HepG2 (cell line): ENCODE results near the gene INTS1. TPM values are rescaled to one million over a fixed set of nuclear protein-coding genes. Genes with fewer than 3 reads are reported as not detected.

ENCODE experiments used
- CCDC6 ChIP-seq: sonication (generic); formaldehyde crosslinking; IDR thresholded peaks from 2 replicates; pipeline ENCODE4 v1.8.1; 2022; ENCODE audit warnings: mild to moderate bottlenecking, missing genetic modification reagents, moderate library complexity
- GABPA ChIP-seq, 2 experiments: IDR thresholded peaks; 2 replicates each; pipeline ENCODE4 v1.6.1; 2011 to 2016; ENCODE audit warnings: low read depth in 2 of 2, low read length in 1 of 2, missing biosample characterization in 1 of 2, missing genetic modification characterization in 1 of 2
- MZF1 ChIP-seq: sonication (generic); formaldehyde crosslinking; IDR thresholded peaks from 2 replicates; pipeline ENCODE4 v1.8.1; 2023; ENCODE audit warnings: mild to moderate bottlenecking, missing genetic modification reagents, borderline replicate concordance
- PAF1 ChIP-seq: IDR thresholded peaks from 2 replicates; pipeline ENCODE4 v1.6.1; 2016; ENCODE audit warnings: missing genetic modification reagents, missing compliant biosample characterization
- RFX5 ChIP-seq: IDR thresholded peaks from 2 replicates; pipeline ENCODE4 v1.6.1; 2011; ENCODE audit warnings: low read depth, low read length, improper control_type of control experiment
- RFXANK ChIP-seq: IDR thresholded peaks from 2 replicates; pipeline ENCODE4 v1.6.1; 2016
- SAP130 ChIP-seq: IDR thresholded peaks from 2 replicates; pipeline ENCODE4 v1.6.1; 2016; ENCODE audit warnings: low read depth
- U2AF1 ChIP-seq: fragments of 200-400 bp; formaldehyde crosslinking; optimal IDR thresholded peaks from 2 replicates; pipeline ENCODE3; 2017; ENCODE audit warnings: mild to moderate bottlenecking, low read depth, low read length
- ZNF234 ChIP-seq: sonication (generic); formaldehyde crosslinking; conservative IDR thresholded peaks from 2 replicates; pipeline ENCODE4 v1.5.1; 2020; ENCODE audit warnings: mild to moderate bottlenecking, missing genetic modification reagents
- ZNF724P ChIP-seq: sonication (generic); formaldehyde crosslinking; IDR thresholded peaks from 2 replicates; pipeline ENCODE4 v1.8.0; 2022; ENCODE audit warnings: missing genetic modification reagents, borderline replicate concordance
- polyA plus RNA-seq, 8 experiments: library from polyadenylated mRNA; depleted of rRNA in 3 of 8; stranded (reverse) in 7 of 8; unstranded in 1 of 8; fragments of >200 nt; fragmentation: Illumina TruSeq in 4 of 8; extraction: Trizol in 4 of 8; gene quantifications; 2 replicates each; pipeline versions ENCODE4 v1.2.1 to v1.2.3, GENCODE V29; 2011 to 2016; ENCODE audit warnings: low read depth in 4 of 8, missing spikeins in 1 of 8, mixed read lengths in 1 of 8; ENCODE audit not compliant: insufficient read depth in 1 of 8
- total RNA-seq, 5 experiments: library from RNA; depleted of rRNA; stranded (reverse); fragments of >200 nt; fragmentation: Illumina TruSeq; extraction: Trizol; gene quantifications; 2 replicates each; pipeline ENCODE4 v1.2.3, GENCODE V29; 2016; ENCODE audit warnings: low read depth in 1 of 5
- TF ChIP-seq, protein P1 (sequence below): sonication (generic); formaldehyde crosslinking; IDR thresholded peaks from 2 replicates; pipeline ENCODE4 v1.8.0; 2022; ENCODE audit warnings: mild to moderate bottlenecking, missing genetic modification reagents
- TF ChIP-seq, protein P2 (sequence below), 2 experiments: fragments of 450-650 bp in 1 of 2; sonication (generic) in 1 of 2; formaldehyde crosslinking in 1 of 2; IDR thresholded peaks; 2 replicates each; pipeline versions ENCODE4 v1.6.1 to v1.8.0; 2016 to 2022; ENCODE audit warnings: antibody characterized with exemption in 1 of 2, mild to moderate bottlenecking in 1 of 2, missing genetic modification reagents in 1 of 2
- TF ChIP-seq, protein P3 (sequence below): sonication (generic); formaldehyde crosslinking; IDR thresholded peaks from 2 replicates; pipeline ENCODE4 v1.9.0; 2021; ENCODE audit warnings: missing genetic modification reagents, borderline replicate concordance
- TF ChIP-seq, protein P4 (sequence below): sonication (generic); formaldehyde crosslinking; IDR thresholded peaks from 2 replicates; pipeline ENCODE4 v1.4.0; 2020; ENCODE audit warnings: mild to moderate bottlenecking, low read depth, missing genetic modification reagents

Gene INTS1
- total and polyA plus RNA-seq, 2 of the 13 experiments (the other 11 are each of a cell fraction or from before 2014, with no cell fraction given): 13.7 to 29.0 TPM

DNA sequence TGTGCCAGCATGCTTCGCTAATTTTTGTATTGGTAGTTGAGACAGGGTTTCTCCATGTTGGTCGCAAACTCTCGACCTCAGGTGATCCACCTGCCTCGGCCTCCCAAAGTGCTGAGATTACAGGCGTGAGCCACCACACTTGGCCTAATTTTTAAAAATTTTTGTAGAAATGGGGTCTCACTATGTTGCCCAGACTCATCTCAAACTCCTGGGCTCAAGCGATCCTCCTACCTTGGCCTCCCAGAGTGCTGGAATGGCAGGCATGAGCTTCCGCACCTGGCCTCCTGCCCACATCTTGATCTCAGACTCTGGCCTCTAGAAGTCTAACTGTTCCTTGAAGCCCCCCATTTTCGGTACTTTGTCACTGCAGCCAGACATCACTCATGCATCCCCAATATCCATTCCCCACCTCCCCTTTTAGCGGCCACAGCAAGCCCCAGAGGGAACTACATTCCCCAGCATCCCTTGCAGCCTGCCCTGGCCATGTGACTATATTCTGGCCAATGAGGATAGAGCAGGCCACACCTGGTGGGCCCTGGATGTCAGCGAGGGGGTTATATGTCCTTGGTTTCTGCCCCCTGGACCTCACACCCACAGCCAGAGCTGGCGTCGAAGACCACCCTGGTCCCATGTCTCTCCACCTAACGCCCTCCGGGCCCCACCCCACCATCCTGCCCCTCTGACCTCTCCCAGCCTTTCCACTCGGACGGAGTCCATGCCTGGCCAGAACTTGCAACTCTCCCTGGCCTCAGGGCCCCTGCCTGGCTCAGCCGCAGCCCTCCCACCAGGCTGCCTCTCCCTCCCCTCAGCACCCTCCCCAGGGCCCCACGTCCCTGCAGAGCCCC, 78.7 kb downstream of the INTS1 start (continued):
- TF ChIP-seq, protein P1, sequence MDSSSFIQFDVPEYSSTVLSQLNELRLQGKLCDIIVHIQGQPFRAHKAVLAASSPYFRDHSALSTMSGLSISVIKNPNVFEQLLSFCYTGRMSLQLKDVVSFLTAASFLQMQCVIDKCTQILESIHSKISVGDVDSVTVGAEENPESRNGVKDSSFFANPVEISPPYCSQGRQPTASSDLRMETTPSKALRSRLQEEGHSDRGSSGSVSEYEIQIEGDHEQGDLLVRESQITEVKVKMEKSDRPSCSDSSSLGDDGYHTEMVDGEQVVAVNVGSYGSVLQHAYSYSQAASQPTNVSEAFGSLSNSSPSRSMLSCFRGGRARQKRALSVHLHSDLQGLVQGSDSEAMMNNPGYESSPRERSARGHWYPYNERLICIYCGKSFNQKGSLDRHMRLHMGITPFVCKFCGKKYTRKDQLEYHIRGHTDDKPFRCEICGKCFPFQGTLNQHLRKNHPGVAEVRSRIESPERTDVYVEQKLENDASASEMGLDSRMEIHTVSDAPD: no peak
- no peak for TF ChIP-seq GABPA (IDR thresholded peaks at IDR 0.05; ENCODE audit: low read depth, low read length)
- 0 out of 2 replicates have a peak, but pooled peaks have one; percentile 14 for TF ChIP-seq GABPA (CRISPR knock-in tag; IDR thresholded peaks at IDR 0.05; ENCODE audit: low read depth)
- TF ChIP-seq, protein P2, sequence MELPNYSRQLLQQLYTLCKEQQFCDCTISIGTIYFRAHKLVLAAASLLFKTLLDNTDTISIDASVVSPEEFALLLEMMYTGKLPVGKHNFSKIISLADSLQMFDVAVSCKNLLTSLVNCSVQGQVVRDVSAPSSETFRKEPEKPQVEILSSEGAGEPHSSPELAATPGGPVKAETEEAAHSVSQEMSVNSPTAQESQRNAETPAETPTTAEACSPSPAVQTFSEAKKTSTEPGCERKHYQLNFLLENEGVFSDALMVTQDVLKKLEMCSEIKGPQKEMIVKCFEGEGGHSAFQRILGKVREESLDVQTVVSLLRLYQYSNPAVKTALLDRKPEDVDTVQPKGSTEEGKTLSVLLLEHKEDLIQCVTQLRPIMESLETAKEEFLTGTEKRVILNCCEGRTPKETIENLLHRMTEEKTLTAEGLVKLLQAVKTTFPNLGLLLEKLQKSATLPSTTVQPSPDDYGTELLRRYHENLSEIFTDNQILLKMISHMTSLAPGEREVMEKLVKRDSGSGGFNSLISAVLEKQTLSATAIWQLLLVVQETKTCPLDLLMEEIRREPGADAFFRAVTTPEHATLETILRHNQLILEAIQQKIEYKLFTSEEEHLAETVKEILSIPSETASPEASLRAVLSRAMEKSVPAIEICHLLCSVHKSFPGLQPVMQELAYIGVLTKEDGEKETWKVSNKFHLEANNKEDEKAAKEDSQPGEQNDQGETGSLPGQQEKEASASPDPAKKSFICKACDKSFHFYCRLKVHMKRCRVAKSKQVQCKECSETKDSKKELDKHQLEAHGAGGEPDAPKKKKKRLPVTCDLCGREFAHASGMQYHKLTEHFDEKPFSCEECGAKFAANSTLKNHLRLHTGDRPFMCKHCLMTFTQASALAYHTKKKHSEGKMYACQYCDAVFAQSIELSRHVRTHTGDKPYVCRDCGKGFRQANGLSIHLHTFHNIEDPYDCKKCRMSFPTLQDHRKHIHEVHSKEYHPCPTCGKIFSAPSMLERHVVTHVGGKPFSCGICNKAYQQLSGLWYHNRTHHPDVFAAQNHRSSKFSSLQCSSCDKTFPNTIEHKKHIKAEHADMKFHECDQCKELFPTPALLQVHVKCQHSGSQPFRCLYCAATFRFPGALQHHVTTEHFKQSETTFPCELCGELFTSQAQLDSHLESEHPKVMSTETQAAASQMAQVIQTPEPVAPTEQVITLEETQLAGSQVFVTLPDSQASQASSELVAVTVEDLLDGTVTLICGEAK (IDR thresholded peaks at IDR 0.05): no peak
- TF ChIP-seq, protein P2 (CRISPR knock-in tag; IDR thresholded peaks at IDR 0.05): no peak
- TF ChIP-seq CCDC6 (CRISPR knock-in tag): no peak
- no peak for TF ChIP-seq PAF1 (CRISPR knock-in tag)
- no peak for TF ChIP-seq RFXANK (CRISPR knock-in tag)
- no peak for TF ChIP-seq RFX5
- no peak for TF ChIP-seq U2AF1
- TF ChIP-seq, protein P3, sequence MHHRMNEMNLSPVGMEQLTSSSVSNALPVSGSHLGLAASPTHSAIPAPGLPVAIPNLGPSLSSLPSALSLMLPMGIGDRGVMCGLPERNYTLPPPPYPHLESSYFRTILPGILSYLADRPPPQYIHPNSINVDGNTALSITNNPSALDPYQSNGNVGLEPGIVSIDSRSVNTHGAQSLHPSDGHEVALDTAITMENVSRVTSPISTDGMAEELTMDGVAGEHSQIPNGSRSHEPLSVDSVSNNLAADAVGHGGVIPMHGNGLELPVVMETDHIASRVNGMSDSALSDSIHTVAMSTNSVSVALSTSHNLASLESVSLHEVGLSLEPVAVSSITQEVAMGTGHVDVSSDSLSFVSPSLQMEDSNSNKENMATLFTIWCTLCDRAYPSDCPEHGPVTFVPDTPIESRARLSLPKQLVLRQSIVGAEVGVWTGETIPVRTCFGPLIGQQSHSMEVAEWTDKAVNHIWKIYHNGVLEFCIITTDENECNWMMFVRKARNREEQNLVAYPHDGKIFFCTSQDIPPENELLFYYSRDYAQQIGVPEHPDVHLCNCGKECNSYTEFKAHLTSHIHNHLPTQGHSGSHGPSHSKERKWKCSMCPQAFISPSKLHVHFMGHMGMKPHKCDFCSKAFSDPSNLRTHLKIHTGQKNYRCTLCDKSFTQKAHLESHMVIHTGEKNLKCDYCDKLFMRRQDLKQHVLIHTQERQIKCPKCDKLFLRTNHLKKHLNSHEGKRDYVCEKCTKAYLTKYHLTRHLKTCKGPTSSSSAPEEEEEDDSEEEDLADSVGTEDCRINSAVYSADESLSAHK (CRISPR knock-in tag): no peak
- no peak for TF ChIP-seq ZNF724P
- TF ChIP-seq ZNF234 (CRISPR knock-in tag): no peak
- TF ChIP-seq, protein P4, sequence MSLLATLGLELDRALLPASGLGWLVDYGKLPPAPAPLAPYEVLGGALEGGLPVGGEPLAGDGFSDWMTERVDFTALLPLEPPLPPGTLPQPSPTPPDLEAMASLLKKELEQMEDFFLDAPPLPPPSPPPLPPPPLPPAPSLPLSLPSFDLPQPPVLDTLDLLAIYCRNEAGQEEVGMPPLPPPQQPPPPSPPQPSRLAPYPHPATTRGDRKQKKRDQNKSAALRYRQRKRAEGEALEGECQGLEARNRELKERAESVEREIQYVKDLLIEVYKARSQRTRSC (CRISPR knock-in tag): no peak
- TF ChIP-seq MZF1 (CRISPR knock-in tag): no peak
- TF ChIP-seq SAP130 (CRISPR knock-in tag): peak; percentile 24; the same call in 1 of the 2 replicates
